Measurements from ENCODE around the gene MRPS35. TPM values are rescaled to one million over a fixed set of nuclear protein-coding genes. Genes with fewer than 3 reads are reported as not detected.

Gene MRPS35
- total and polyA plus RNA-seq, 4 donors, result 21.8 to 48.7 (median 32.7) TPM

GRCh38 chr12:27782481-27782880, 71.8 kb downstream of the MRPS35 start:
- Histone ChIP-seq H3K9me3 (ENCODE audit: control insufficient read depth in 4 of 4, insufficient read depth in 3 of 4, low read length in 3 of 4) (no peaks in the 10 kb centered on the region), H3K9ac (ENCODE audit: insufficient read depth in 1 of 2, low read length in 2 of 2) (no peak overlapping the region), H3K4me1 (ENCODE audit: control insufficient read depth in 5 of 5, insufficient read depth in 5 of 5, low read length in 5 of 5) (peaks cover 5 to 33% (median 9%) of the 10 kb centered on the region in 5 donors), H3K36me3 (ENCODE audit: control insufficient read depth in 4 of 4, insufficient read depth in 4 of 4, low read length in 4 of 4) (peaks cover 0 to 5% (median 0%) of the 10 kb centered on the region in 4 donors), H3K27ac (ENCODE audit: low read depth in 1 of 2, low read length in 1 of 2) (no peak overlapping the region), H3K27me3 (ENCODE audit: control insufficient read depth in 3 of 3, insufficient read depth in 3 of 3, low read length in 2 of 3) (no peaks in the 10 kb centered on the region), H3K4me3 (no peak overlapping the region)
- DNase-seq, result no peak
- no peak for TF ChIP-seq CTCF (IDR thresholded peaks at IDR 0.05; ENCODE audit: control extremely low read depth, extremely low read depth)
- ATAC-seq (ENCODE audit: insufficient read depth, low FRiP score), result no peak
- WGBS, 2 donors, result 96 to 97% methylated on average over 1 of the region's 1 CpG

GRCh38 chr12:27785882-27786570, 75.4 kb downstream of the MRPS35 start:
- ATAC-seq (ENCODE audit: insufficient read depth, low FRiP score), result no peak
- H3K9me3 ChIP-seq (ENCODE audit: control insufficient read depth in 4 of 4, insufficient read depth in 3 of 4, low read length in 3 of 4), result no peaks in the 10 kb centered on the region
- no peak overlapping the region for H3K4me3 ChIP-seq
- DNase-seq, result no peak
- H3K4me1 ChIP-seq (ENCODE audit: control insufficient read depth in 5 of 5, insufficient read depth in 5 of 5, low read length in 5 of 5), result peaks cover 4 to 25% (median 6%) of the 10 kb centered on the region in 5 donors
- no peak overlapping the region for H3K9ac ChIP-seq (ENCODE audit: insufficient read depth in 1 of 2, low read length in 2 of 2)
- no peaks in the 10 kb centered on the region for H3K27me3 ChIP-seq (ENCODE audit: control insufficient read depth in 3 of 3, insufficient read depth in 3 of 3, low read length in 2 of 3)
- H3K36me3 ChIP-seq (ENCODE audit: control insufficient read depth in 4 of 4, insufficient read depth in 4 of 4, low read length in 4 of 4), result peaks cover 0 to 6% (median 2%) of the 10 kb centered on the region in 4 donors
- no peak for TF ChIP-seq CTCF (IDR thresholded peaks at IDR 0.05; ENCODE audit: control extremely low read depth, extremely low read depth)
- H3K27ac ChIP-seq (ENCODE audit: low read depth in 1 of 2, low read length in 1 of 2), result no peak overlapping the region
- 27 to 65% methylated on average over 3 of the region's 3 CpGs for WGBS, 2 donors

- WGBS, 2 donors, result 67 to 78% methylated on average over 2 of the region's 2 CpGs
- no peak overlapping the region for H3K27ac ChIP-seq (ENCODE audit: low read depth in 1 of 2, low read length in 1 of 2)
- TF ChIP-seq CTCF (IDR thresholded peaks at IDR 0.05; ENCODE audit: control extremely low read depth, extremely low read depth), result no peak
Measured at GRCh38 chr12:27787559-27787958, 76.9 kb downstream of the MRPS35 start.

More at GRCh38 chr12:27787559-27787958, 76.9 kb downstream of the MRPS35 start:
- Histone ChIP-seq H3K9ac (ENCODE audit: insufficient read depth in 1 of 2, low read length in 2 of 2) (no peak overlapping the region), H3K27me3 (ENCODE audit: control insufficient read depth in 3 of 3, insufficient read depth in 3 of 3, low read length in 2 of 3) (no peaks in the 10 kb centered on the region), H3K4me3 (no peak overlapping the region), H3K36me3 (ENCODE audit: control insufficient read depth in 4 of 4, insufficient read depth in 4 of 4, low read length in 4 of 4) (peaks cover 6 to 13% (median 10%) of the 10 kb centered on the region in 4 donors), H3K9me3 (ENCODE audit: control insufficient read depth in 4 of 4, insufficient read depth in 3 of 4, low read length in 3 of 4) (no peaks in the 10 kb centered on the region), H3K4me1 (ENCODE audit: control insufficient read depth in 5 of 5, insufficient read depth in 5 of 5, low read length in 5 of 5) (peaks cover 0 to 10% (median 0%) of the 10 kb centered on the region in 5 donors)
- DNase-seq (peak in 2 of 3 donors; percentile 42 to 67), ATAC-seq (ENCODE audit: insufficient read depth, low FRiP score) (no peak)
